SK-N-SH treated with all-trans-retinoic acid at 6 μM for 48 hours (cell line): ENCODE data around the gene NDUFA8.

ENCODE experiments used
- BACH2 ChIP-seq: fragments of 250-450 bp; sonication (Bioruptor Pico); IDR thresholded peaks from 2 replicates; pipeline ENCODE4 v1.9.0; 2021; ENCODE audit warnings: mild to moderate bottlenecking, borderline replicate concordance
- CREB5 ChIP-seq: fragments of 250-450 bp; sonication (Bioruptor Pico); IDR thresholded peaks from 2 replicates; pipeline ENCODE4 v1.5.1; 2020; ENCODE audit warnings: low read depth, mild to moderate bottlenecking, moderate library complexity
- ISL1 ChIP-seq: fragments of 250-450 bp; sonication (Bioruptor Pico); IDR thresholded peaks from 2 replicates; pipeline ENCODE4 v2.1.2; 2022; ENCODE audit warnings: mild to moderate bottlenecking, moderate library complexity
- RARB ChIP-seq: fragments of 250-450 bp; sonication (Bioruptor Pico); IDR thresholded peaks from 2 replicates; pipeline ENCODE4 v1.8.0; 2021; ENCODE audit warnings: mild to moderate bottlenecking, moderate library complexity
- TF ChIP-seq, protein P1 (sequence below): fragments of 250-450 bp; sonication (Bioruptor Pico); IDR thresholded peaks from 2 replicates; pipeline ENCODE4 v1.8.0; 2020; ENCODE audit warnings: mild to moderate bottlenecking, moderate library complexity, borderline replicate concordance
- TF ChIP-seq, protein P2 (sequence below): fragments of 250-450 bp; sonication (Bioruptor Pico); IDR thresholded peaks from 2 replicates; pipeline ENCODE4 v1.8.0; 2021; ENCODE audit warnings: low read depth, mild to moderate bottlenecking, moderate library complexity, borderline replicate concordance

DNA sequence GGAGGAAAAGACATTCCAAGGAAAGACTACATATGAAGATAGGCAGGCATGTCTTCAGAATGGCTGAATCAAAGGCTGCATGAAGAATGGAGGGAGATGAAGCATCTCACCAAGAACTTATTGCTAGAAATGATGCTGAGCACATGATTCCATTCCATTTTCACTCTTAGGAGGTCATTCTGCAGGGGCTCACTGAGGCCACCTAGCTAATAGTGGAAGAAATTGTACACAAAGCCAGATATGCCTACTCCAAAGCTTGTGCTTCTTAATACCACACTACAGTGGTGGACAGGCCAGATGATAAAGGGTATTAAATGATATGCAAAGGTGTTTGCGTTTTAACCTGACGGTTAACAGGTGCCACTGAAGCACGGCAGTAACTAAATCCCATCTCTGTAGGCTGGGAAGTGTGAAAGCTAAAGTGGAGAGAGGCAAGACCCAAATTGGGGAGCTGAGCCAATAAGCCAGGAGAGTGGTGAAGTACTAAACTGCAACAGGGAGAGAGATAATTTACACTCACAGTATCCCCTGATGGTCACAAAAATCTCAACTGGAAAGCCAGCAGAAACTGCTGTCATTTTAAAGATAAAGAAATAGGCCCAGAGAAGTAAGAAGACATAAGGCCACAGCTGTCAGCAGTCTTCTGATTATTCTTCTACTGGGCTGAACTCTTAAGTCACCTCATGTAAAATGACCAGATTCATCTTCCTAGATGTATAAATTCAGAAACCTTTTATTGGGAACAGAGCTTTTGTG is 14.6 kb downstream of the NDUFA8 start:
- TF ChIP-seq CREB5 (CRISPR knock-in tag) (no peak), BACH2 (CRISPR knock-in tag) (no peak), ISL1 (CRISPR knock-in tag) (no peak), RARB (CRISPR knock-in tag) (no peak)
- TF ChIP-seq, protein P1, sequence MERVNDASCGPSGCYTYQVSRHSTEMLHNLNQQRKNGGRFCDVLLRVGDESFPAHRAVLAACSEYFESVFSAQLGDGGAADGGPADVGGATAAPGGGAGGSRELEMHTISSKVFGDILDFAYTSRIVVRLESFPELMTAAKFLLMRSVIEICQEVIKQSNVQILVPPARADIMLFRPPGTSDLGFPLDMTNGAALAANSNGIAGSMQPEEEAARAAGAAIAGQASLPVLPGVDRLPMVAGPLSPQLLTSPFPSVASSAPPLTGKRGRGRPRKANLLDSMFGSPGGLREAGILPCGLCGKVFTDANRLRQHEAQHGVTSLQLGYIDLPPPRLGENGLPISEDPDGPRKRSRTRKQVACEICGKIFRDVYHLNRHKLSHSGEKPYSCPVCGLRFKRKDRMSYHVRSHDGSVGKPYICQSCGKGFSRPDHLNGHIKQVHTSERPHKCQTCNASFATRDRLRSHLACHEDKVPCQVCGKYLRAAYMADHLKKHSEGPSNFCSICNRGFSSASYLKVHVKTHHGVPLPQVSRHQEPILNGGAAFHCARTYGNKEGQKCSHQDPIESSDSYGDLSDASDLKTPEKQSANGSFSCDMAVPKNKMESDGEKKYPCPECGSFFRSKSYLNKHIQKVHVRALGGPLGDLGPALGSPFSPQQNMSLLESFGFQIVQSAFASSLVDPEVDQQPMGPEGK (CRISPR knock-in tag): no peak
- TF ChIP-seq, protein P2, sequence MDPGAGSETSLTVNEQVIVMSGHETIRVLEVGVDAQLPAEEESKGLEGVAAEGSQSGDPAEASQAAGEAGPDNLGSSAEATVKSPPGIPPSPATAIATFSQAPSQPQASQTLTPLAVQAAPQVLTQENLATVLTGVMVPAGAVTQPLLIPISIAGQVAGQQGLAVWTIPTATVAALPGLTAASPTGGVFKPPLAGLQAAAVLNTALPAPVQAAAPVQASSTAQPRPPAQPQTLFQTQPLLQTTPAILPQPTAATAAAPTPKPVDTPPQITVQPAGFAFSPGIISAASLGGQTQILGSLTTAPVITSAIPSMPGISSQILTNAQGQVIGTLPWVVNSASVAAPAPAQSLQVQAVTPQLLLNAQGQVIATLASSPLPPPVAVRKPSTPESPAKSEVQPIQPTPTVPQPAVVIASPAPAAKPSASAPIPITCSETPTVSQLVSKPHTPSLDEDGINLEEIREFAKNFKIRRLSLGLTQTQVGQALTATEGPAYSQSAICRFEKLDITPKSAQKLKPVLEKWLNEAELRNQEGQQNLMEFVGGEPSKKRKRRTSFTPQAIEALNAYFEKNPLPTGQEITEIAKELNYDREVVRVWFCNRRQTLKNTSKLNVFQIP (CRISPR knock-in tag): no peak
